CD4-positive, CD25-positive, alpha-beta regulatory T cell (primary cell): Measurements from ENCODE around the gene CELF2. TPM values are rescaled to one million over a fixed set of nuclear protein-coding genes. Genes with fewer than 3 reads are reported as not detected.
"Not testable (repeated sequence)": the region's sequence is repeated elsewhere in the genome, so short reads cannot be mapped to it uniquely, and the experiment has no call there.

ENCODE experiments used
- ATAC-seq, 2 donors: fragments of 150-1000 bp; cut with Tn5 transposase; one replicate each; pipeline ENCODE4 v1.10.0; 2021; ENCODE audit warnings: low read depth in 2 of 2, moderate number of reproducible peaks in 2 of 2, moderate library complexity in 1 of 2
- DNase-seq, 3 donors: peaks; one replicate each; pipeline versions ENCODE4 v3.0.0 to v3.0.0-alpha.2; 2012 to 2022; ENCODE audit warnings: mixed read lengths in 1 of 3
- H3K27ac ChIP-seq: one replicate; pipeline ENCODE4 v1.7.0; 2013; ENCODE audit warnings: mild to moderate bottlenecking, low read length; ENCODE audit not compliant: insufficient read depth, poor library complexity, severe bottlenecking
- H3K27me3 ChIP-seq: one replicate; pipeline ENCODE4 v1.7.0; 2013; ENCODE audit warnings: low read length; ENCODE audit not compliant: control insufficient read depth, insufficient read depth
- H3K36me3 ChIP-seq: one replicate; pipeline ENCODE4 v1.7.0; 2013; ENCODE audit warnings: mild to moderate bottlenecking, low read length, moderate library complexity; ENCODE audit not compliant: control insufficient read depth, insufficient read depth
- H3K4me1 ChIP-seq: 2 replicates; pipeline ENCODE4 v1.7.0; 2013; ENCODE audit warnings: mild to moderate bottlenecking, low read length; ENCODE audit not compliant: insufficient read depth, control insufficient read depth, poor library complexity, severe bottlenecking
- H3K4me3 ChIP-seq: one replicate; pipeline ENCODE4 v1.7.0; 2013; ENCODE audit warnings: low read depth, mild to moderate bottlenecking, low read length, moderate library complexity
- H3K9me3 ChIP-seq, 2 experiments: 1 replicate in 1 of 2; 2 replicates in 1 of 2; pipeline ENCODE4 v1.7.0; 2013; ENCODE audit warnings: low read length in 2 of 2, mild to moderate bottlenecking in 1 of 2, moderate library complexity in 1 of 2; ENCODE audit not compliant: control insufficient read depth in 2 of 2
- H3K27ac Mint-ChIP-seq, 3 donors: one replicate each; pipeline ENCODE4 v1.8.0; 2020 to 2022; ENCODE audit warnings: mild to moderate bottlenecking in 3 of 3, mixed read lengths in 3 of 3, moderate library complexity in 2 of 3
- H3K27me3 Mint-ChIP-seq: one replicate; pipeline ENCODE4 v1.8.0; 2022; ENCODE audit warnings: mild to moderate bottlenecking, mixed read lengths
- H3K36me3 Mint-ChIP-seq: one replicate; pipeline ENCODE4 v1.8.0; 2020; ENCODE audit warnings: mixed read lengths
- H3K4me1 Mint-ChIP-seq, 4 donors: one replicate each; pipeline ENCODE4 v1.8.0; 2020 to 2022; ENCODE audit warnings: mixed read lengths in 4 of 4, mild to moderate bottlenecking in 1 of 4
- H3K4me3 Mint-ChIP-seq, 4 donors: one replicate each; pipeline ENCODE4 v1.8.0; 2020 to 2022; ENCODE audit warnings: mild to moderate bottlenecking in 4 of 4, mixed read lengths in 4 of 4, moderate library complexity in 3 of 4
- H3K9me3 Mint-ChIP-seq, 7 donors: one replicate each; pipeline ENCODE4 v1.8.0; 2020 to 2022; ENCODE audit warnings: mixed read lengths in 7 of 7, mild to moderate bottlenecking in 3 of 7, moderate library complexity in 2 of 7
- polyA plus RNA-seq, 4 donors: library from polyadenylated mRNA; unstranded; fragments of 300-500 nt; fragmentation: Illumina TruSeq; gene quantifications; one replicate each; pipeline ENCODE4 v1.2.3, GENCODE V29; 2021
- total RNA-seq: library from RNA; stranded (reverse); gene quantifications from one replicate; pipeline ENCODE4 v1.2.3, GENCODE V29; 2022

The CELF2 gene
- total and polyA plus RNA-seq, 5 donors from 2014 or later, result 117 to 230 (median 150) TPM

DNA sequence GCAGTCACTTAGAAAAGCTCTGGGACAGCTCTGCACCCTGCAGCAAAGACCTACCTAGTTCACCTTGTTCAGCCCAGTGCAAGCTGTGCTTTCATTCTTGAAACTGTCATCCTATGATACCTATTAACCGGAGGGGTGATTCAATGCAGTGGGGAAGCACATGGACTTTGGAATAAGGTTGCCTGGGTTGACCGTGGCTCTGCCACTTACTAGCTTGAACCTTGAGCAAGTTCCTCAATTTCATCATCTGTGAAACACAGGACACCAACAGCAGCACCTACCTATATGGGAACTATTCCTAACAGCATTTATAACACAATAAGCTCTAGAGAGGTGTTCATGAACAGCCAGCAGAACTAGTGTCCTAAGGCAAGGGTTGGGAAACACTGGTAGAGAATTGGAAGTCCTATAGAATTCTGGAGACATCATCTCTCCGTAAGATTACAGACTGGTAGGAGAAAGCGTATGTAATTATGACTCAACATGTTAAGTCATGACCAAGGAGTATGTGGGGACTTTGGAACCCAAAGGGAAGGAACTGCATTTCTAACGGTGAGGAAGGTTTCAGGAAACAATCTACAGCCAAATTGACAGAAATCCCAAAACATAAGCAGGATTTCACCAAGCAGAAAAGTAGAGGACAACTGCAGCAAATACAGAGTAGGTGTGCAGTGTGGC, 323.8 kb downstream of the CELF2 start:
- ATAC-seq (no peak), DNase-seq (no peak)
- H3K36me3 ChIP-seq, result peaks cover 2% of the 10 kb centered on the region
- Mint-ChIP-seq H3K27ac (peak overlapping the region in 1 of 3 donors; percentile 14), H3K27me3 (peaks cover 5% of the 10 kb centered on the region), H3K4me3 (no peak overlapping the region), H3K9me3 (no peaks in the 10 kb centered on the region), H3K36me3 (no peaks in the 10 kb centered on the region), H3K4me1 (peaks cover 0 to 20% (median 0%) of the 10 kb centered on the region in 4 donors)
- no peak overlapping the region for H3K27ac ChIP-seq
- no peak overlapping the region for H3K4me3 ChIP-seq
- no peaks in the 10 kb centered on the region for H3K9me3 ChIP-seq
- no peaks in the 10 kb centered on the region for H3K27me3 ChIP-seq
- H3K4me1 ChIP-seq, result peaks cover 3% of the 10 kb centered on the region

- no peak overlapping the region for H3K4me3 ChIP-seq
- peaks cover 0 to 10% (median 0%) of the 10 kb centered on the region in 4 donors for H3K4me1 Mint-ChIP-seq
- peaks cover 3% of the 10 kb centered on the region for H3K4me1 ChIP-seq
- DNase-seq (no peak), ATAC-seq (no peak)
- no peaks in the 10 kb centered on the region for H3K36me3 Mint-ChIP-seq
- no peaks in the 10 kb centered on the region for H3K27me3 ChIP-seq
- no peaks in the 10 kb centered on the region for H3K9me3 ChIP-seq
- H3K27ac Mint-ChIP-seq, result no peak overlapping the region
- peaks cover 0 to 5% (median 0%) of the 10 kb centered on the region in 7 donors for H3K9me3 Mint-ChIP-seq
- no peaks in the 10 kb centered on the region for H3K36me3 ChIP-seq
- H3K27me3 Mint-ChIP-seq, result peaks cover 5% of the 10 kb centered on the region
- H3K4me3 Mint-ChIP-seq, result no peak overlapping the region
- no peak overlapping the region for H3K27ac ChIP-seq
Measured at GRCh38 chr10:11344081-11344480, 326.4 kb downstream of the CELF2 start.

DNA sequence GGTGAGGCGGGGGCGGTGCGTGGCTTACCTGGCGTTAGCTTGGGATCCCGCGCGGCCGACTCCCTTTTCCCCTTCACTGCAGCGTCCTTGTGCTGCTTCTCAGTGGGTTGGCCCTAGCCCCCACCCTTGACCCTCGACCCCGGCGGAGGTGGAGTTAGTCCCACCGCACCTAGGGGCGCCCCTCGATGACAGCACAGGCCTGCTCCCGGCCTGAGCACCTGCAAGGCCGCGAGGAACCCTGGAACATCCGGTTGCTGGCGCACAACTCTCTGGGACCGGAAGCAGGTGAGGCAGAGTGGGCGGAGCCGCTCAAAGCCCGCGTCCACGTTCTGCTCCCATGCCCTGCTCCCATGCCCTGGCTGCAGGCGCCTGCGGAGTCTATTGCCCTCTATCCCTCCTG, 326.9 kb downstream of the CELF2 start:
- peak in 1 of 2 donors; percentile 13 for ATAC-seq
- DNase-seq, result peak in 1 of 3 donors; percentile 44
- Mint-ChIP-seq H3K27me3 (peaks cover 5% of the 10 kb centered on the region), H3K27ac (no peak overlapping the region), H3K4me3 (peak overlapping the region in 1 of 4 donors; percentile 41), H3K4me1 (peaks cover 0 to 9% (median 0%) of the 10 kb centered on the region in 4 donors), H3K9me3 (peaks cover 0 to 5% (median 0%) of the 10 kb centered on the region in 7 donors), H3K36me3 (no peaks in the 10 kb centered on the region)
- H3K36me3 ChIP-seq, result no peaks in the 10 kb centered on the region
- H3K27me3 ChIP-seq, result no peaks in the 10 kb centered on the region
- no peaks in the 10 kb centered on the region for H3K9me3 ChIP-seq
- no peak overlapping the region for H3K4me3 ChIP-seq
- no peak overlapping the region for H3K27ac ChIP-seq
- peaks cover 3% of the 10 kb centered on the region for H3K4me1 ChIP-seq

DNA sequence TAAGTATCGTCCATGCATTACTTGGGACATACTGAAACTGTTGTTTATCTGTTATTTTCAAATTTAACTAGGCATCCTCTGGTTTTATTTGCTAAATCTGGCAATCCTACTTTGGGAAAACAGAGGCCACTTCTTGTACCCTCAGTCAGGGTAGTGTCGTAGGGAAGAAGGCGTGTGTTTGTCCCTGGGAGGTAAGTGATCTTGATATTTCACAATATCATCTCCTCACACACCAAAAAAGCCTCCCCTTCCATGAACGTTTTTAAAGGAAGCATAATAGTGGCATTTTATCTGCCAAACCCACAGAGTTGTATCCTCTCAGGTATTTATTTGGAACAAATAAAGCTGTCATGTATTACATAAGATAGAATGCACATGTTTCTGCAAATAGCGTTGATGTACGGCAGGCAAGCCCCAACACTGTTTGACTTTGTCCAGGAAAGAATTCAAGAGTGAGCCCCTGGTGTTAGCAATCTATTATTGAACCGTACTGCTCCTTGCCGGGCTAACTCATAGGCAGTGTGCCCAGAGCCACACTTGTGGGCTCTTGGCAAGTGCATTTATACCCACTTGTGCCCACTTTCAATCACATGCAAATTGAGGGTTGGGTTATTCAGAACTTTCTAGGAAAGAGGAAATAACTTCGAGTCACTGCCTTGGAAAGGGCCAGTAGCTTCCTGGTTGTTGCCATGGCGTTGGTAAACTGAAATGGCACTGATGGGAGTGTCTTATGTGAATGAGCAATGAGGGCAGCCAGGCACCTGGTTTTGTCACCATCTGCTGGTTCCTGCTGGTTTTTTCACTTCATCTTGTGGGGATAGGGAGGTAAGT, 327.8 kb downstream of the CELF2 start:
- no peak for ATAC-seq
- Mint-ChIP-seq H3K4me3 (no peak overlapping the region), H3K4me1 (peaks cover 0 to 9% (median 0%) of the 10 kb centered on the region in 4 donors), H3K27me3 (peaks cover 5% of the 10 kb centered on the region), H3K9me3 (peaks cover 0 to 5% (median 0%) of the 10 kb centered on the region in 7 donors), H3K27ac (peak overlapping the region in 1 of 3 donors; percentile 2), H3K36me3 (no peaks in the 10 kb centered on the region)
- peak in 1 of 3 donors; percentile 48 for DNase-seq
- H3K4me3 ChIP-seq, result no peak overlapping the region
- no peak overlapping the region for H3K27ac ChIP-seq
- H3K9me3 ChIP-seq, result no peaks in the 10 kb centered on the region
- H3K27me3 ChIP-seq, result no peaks in the 10 kb centered on the region
- H3K36me3 ChIP-seq, result no peaks in the 10 kb centered on the region
- H3K4me1 ChIP-seq, result peaks cover 3% of the 10 kb centered on the region

DNA sequence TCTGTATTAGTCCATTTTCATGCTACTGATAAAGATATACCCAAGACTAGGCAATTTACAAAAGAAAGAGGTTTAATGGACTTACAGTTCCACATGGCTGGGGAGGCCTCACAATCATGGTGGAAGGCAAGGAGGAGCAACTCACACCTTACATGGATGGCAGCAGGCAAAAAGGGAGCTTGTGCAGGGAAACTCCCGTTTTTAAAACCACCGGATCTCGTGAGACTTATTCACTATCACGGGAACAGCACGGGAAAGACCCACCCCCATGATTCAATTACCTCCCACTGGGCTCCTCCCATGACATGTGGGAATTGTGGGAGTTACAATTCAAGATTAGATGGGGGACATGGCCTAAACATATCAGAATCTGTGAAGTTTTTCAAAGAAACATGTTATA, 329.9 kb downstream of the CELF2 start:
- not testable (repeated sequence) for H3K36me3 Mint-ChIP-seq, H3K27ac Mint-ChIP-seq, H3K9me3 ChIP-seq, H3K27ac ChIP-seq, H3K9me3 Mint-ChIP-seq, H3K27me3 ChIP-seq, H3K4me1 ChIP-seq, H3K4me1 Mint-ChIP-seq, H3K4me3 Mint-ChIP-seq, H3K4me3 ChIP-seq, H3K36me3 ChIP-seq, DNase-seq, ATAC-seq, H3K27me3 Mint-ChIP-seq

- H3K4me3 ChIP-seq, result no peak overlapping the region
- no peaks in the 10 kb centered on the region for H3K9me3 ChIP-seq
- ATAC-seq, result no peak
- peaks cover 0 to 5% (median 0%) of the 10 kb centered on the region in 7 donors for H3K9me3 Mint-ChIP-seq
- H3K27ac ChIP-seq, result no peak overlapping the region
- no peak for DNase-seq
- H3K36me3 ChIP-seq, result no peaks in the 10 kb centered on the region
- H3K27me3 Mint-ChIP-seq, result peaks cover 5% of the 10 kb centered on the region
- H3K4me1 ChIP-seq, result no peaks in the 10 kb centered on the region
- H3K36me3 Mint-ChIP-seq, result no peaks in the 10 kb centered on the region
- no peak overlapping the region for H3K27ac Mint-ChIP-seq
- no peaks in the 10 kb centered on the region for H3K4me1 Mint-ChIP-seq
- H3K4me3 Mint-ChIP-seq, result no peak overlapping the region
- H3K27me3 ChIP-seq, result no peaks in the 10 kb centered on the region
Measured at GRCh38 chr10:11351801-11352200, 334.1 kb downstream of the CELF2 start.

- Histone ChIP-seq H3K36me3 (no peaks in the 10 kb centered on the region), H3K4me3 (no peak overlapping the region), H3K27me3 (no peaks in the 10 kb centered on the region), H3K9me3 (no peaks in the 10 kb centered on the region), H3K27ac (no peak overlapping the region), H3K4me1 (no peaks in the 10 kb centered on the region)
- Mint-ChIP-seq H3K36me3 (no peaks in the 10 kb centered on the region), H3K4me1 (no peaks in the 10 kb centered on the region), H3K27ac (no peak overlapping the region), H3K4me3 (no peak overlapping the region), H3K9me3 (peaks cover 0 to 8% (median 0%) of the 10 kb centered on the region in 7 donors), H3K27me3 (peaks cover 5% of the 10 kb centered on the region)
- no peak for ATAC-seq
- no peak for DNase-seq
Measured at GRCh38 chr10:11353006-11353896, 335.6 kb downstream of the CELF2 start.
